K562 (cell line): Measurements from ENCODE around the gene CWF19L2. TPM values are rescaled to one million over a fixed set of nuclear protein-coding genes. Genes with fewer than 3 reads are reported as not detected.

Experiments used
- ATAC-seq: fragments of 200-7000 bp; cut with Tn5 transposase; 3 replicates; pipeline ENCODE4 v1.9.1; 2020; ENCODE audit warnings: moderate library complexity
- BruUV-seq: library from RNA; stranded (reverse); fragments of 400-500 nt; replicated peaks from 2 replicates; lab custom pipeline; 2021; lab: Mats Ljungman, UMichigan
- CTCF ChIA-PET: fragments of 300-600 bp; formaldehyde crosslinking; extraction: SDS; loops from one replicate; lab custom pipeline; 2021; ENCODE audit warnings: low intra/inter-chr PET ratio; lab: Yijun Ruan, JAX
- POLR2A ChIA-PET: fragments of 300-600, 350-650 bp; sonication (Branson Sonifier 250); formaldehyde crosslinking; extraction: SDS; loops from one replicate; lab custom pipeline; 2021; ENCODE audit warnings: antibody characterized with exemption, inconsistent platforms; lab: Yijun Ruan, JAX
- DNase-seq, 4 experiments: peaks; one replicate each; pipeline versions ENCODE4 v3.0.0 to v3.0.0-alpha.2; 2011 to 2018; ENCODE audit warnings: low spot score in 3 of 4, mixed read lengths in 3 of 4; ENCODE audit errors: extremely low read depth in 1 of 4
- FAIRE-seq: peaks from 2 replicates; lab custom pipeline; 2011; peaks lifted over from hg19 to GRCh38; lab: Jason Lieb, UNC
- H2AFZ ChIP-seq: 2 replicates; pipeline ENCODE4 v1.6.0; 2011; ENCODE audit warnings: low read depth, low read length, control low read depth, inconsistent platforms
- H3K27ac ChIP-seq: fragments of 200-600 bp; 3 replicates; pipeline ENCODE4 v1.8.0; 2011; ENCODE audit warnings: low read depth, mild to moderate bottlenecking, control low read depth, inconsistent platforms, low read length, moderate library complexity, mixed read lengths; ENCODE audit errors: extremely low read depth
- H3K27me3 ChIP-seq, 2 experiments: fragments of 300-600 bp in 1 of 2; 2 replicates in 1 of 2; 3 replicates in 1 of 2; pipeline versions ENCODE4 v1.6.0 to v1.8.0; 2011; ENCODE audit warnings: inconsistent platforms in 2 of 2, low read length in 2 of 2, mild to moderate bottlenecking in 1 of 2, mixed read lengths in 1 of 2, moderate library complexity in 1 of 2; ENCODE audit not compliant: control insufficient read depth in 2 of 2, insufficient read depth in 2 of 2
- H3K36me3 ChIP-seq: fragments of 300-600 bp; 3 replicates; pipeline ENCODE4 v1.8.0; 2011; ENCODE audit warnings: mild to moderate bottlenecking, low read length, inconsistent platforms; ENCODE audit not compliant: control insufficient read depth, insufficient read depth
- H3K4me1 ChIP-seq, 2 experiments: fragments of 200-600 bp in 1 of 2; replicated peaks in 1 of 2; 2 replicates in 1 of 2; 3 replicates in 1 of 2; pipeline versions ENCODE4 v1.5.1 to v1.8.0; 2011; ENCODE audit warnings: inconsistent platforms in 2 of 2, low read length in 2 of 2, mild to moderate bottlenecking in 1 of 2, mixed read lengths in 1 of 2, moderate library complexity in 1 of 2; ENCODE audit not compliant: control insufficient read depth in 2 of 2, insufficient read depth in 2 of 2
- H3K4me2 ChIP-seq: 2 replicates; pipeline ENCODE4 v1.6.1; 2011; ENCODE audit warnings: low read length, control low read depth, inconsistent platforms, mixed read lengths; ENCODE audit not compliant: insufficient read depth
- H3K4me3 ChIP-seq: fragments of 200-600 bp; sonication (generic), shearing (Covaris generic); 2 replicates; pipeline ENCODE4 v1.5.1; 2016; ENCODE audit warnings: control low read depth, inconsistent platforms
- H3K79me2 ChIP-seq: fragments of 200-600 bp; 3 replicates; pipeline ENCODE4 v1.8.0; 2011; ENCODE audit warnings: low read length, inconsistent platforms; ENCODE audit not compliant: control insufficient read depth, insufficient read depth
- H3K9ac ChIP-seq, 2 experiments: 2 replicates each; pipeline versions ENCODE4 v1.6.0 to v1.6.1; 2011; ENCODE audit warnings: low read depth in 2 of 2, low read length in 2 of 2, control low read depth in 1 of 2, inconsistent platforms in 1 of 2, mild to moderate bottlenecking in 1 of 2, mixed read lengths in 1 of 2; ENCODE audit not compliant: insufficient read depth in 1 of 2
- H3K9me1 ChIP-seq: one replicate; pipeline ENCODE4 v1.6.0; 2011; ENCODE audit warnings: inconsistent platforms, mild to moderate bottlenecking, low read length, moderate library complexity; ENCODE audit not compliant: control insufficient read depth, insufficient read depth
- H3K9me3 ChIP-seq: replicated peaks from 2 replicates; pipeline ENCODE4 v1.5.1; 2011; ENCODE audit warnings: low read depth, low read length, inconsistent platforms; ENCODE audit not compliant: control insufficient read depth, insufficient read depth
- H4K20me1 ChIP-seq: replicated peaks from 2 replicates; pipeline ENCODE4 v1.6.1; 2011; ENCODE audit warnings: low read length, inconsistent platforms, mixed read lengths; ENCODE audit not compliant: control insufficient read depth, insufficient read depth
- L3MBTL2 ChIP-seq: fragments of 450-650 bp; IDR thresholded peaks from 2 replicates; pipeline ENCODE4 v1.6.1; 2016; ENCODE audit warnings: mild to moderate bottlenecking, moderate library complexity
- LEF1 ChIP-seq: fragments of 450-650 bp; IDR thresholded peaks from 2 replicates; pipeline ENCODE4 v1.6.1; 2016; ENCODE audit warnings: mild to moderate bottlenecking
- NR3C1 ChIP-seq: sonication (generic); formaldehyde crosslinking; IDR thresholded peaks from 2 replicates; pipeline ENCODE4 v1.8.1; 2022; ENCODE audit warnings: missing genetic modification reagents
- POLR2H ChIP-seq: IDR thresholded peaks from 2 replicates; pipeline ENCODE4 v1.6.1; 2016; ENCODE audit warnings: missing genetic modification characterization, low read depth, mild to moderate bottlenecking, control low read depth, missing compliant biosample characterization, moderate library complexity
- SMARCA5 ChIP-seq: fragments of 450-650 bp; IDR thresholded peaks from 2 replicates; pipeline ENCODE4 v1.6.1; 2016
- SRSF1 ChIP-seq: fragments of 200-400 bp; formaldehyde crosslinking; IDR thresholded peaks from 2 replicates; pipeline ENCODE4 v1.6.1; 2017; ENCODE audit warnings: mild to moderate bottlenecking, low read depth, low read length, moderate library complexity
- ZNF175 ChIP-seq: fragments of 200-800 bp; sonication (Bioruptor generic); IDR thresholded peaks from 2 replicates; pipeline ENCODE4 v1.6.1; 2016; ENCODE audit warnings: low read depth, mild to moderate bottlenecking, missing genetic modification characterization, missing compliant biosample characterization
- ZNF76 ChIP-seq: fragments of 250-450 bp; sonication (Bioruptor Pico); IDR thresholded peaks from 2 replicates; pipeline ENCODE4 v1.4.0; 2020; ENCODE audit warnings: mild to moderate bottlenecking, moderate library complexity, borderline replicate concordance
- WGBS: fragments of 100-300 bp; shearing (Covaris generic); methylation state at CpG from one replicate; pipeline ENCODE4 v1.1.6; 2016; ENCODE audit warnings: low coverage, mixed read lengths; ENCODE audit not compliant: insufficient coverage; ENCODE audit errors: missing lambda C conversion rate; 5-methylcytosine and 5-hydroxymethylcytosine counted together
- in situ Hi-C: fragments of 300-500 bp; cut with MboI; formaldehyde crosslinking; loops from 4 replicates; pipeline ENCODE4 v1.15.0; 2018; ENCODE audit warnings: inconsistent platforms, mixed read lengths
- intact Hi-C: fragments of 100-400 bp; cut with micrococcal nuclease; formaldehyde crosslinking; loops from 2 replicates; pipeline ENCODE4 v1.14.2; 2022
- polyA plus RNA-seq, 8 experiments: library from polyadenylated mRNA; depleted of rRNA in 4 of 8; stranded (reverse) in 5 of 8; unstranded in 3 of 8; fragments of >200 nt; fragmentation: Nextera tagmentation in 2 of 8; fragmentation: Illumina TruSeq in 1 of 8; extraction: Ambion mirVana in 2 of 8; extraction: Trizol in 1 of 8; gene quantifications; 2 replicates each; pipeline versions ENCODE4 v1.2.1 to v1.2.3, GENCODE V29; 2011 to 2014; ENCODE audit warnings: inconsistent platforms in 1 of 8, missing spikeins in 1 of 8
- total RNA-seq, 7 experiments: library from RNA; depleted of rRNA in 6 of 7; stranded (reverse); fragments of >200 nt in 6 of 7; fragmentation: Illumina TruSeq in 2 of 7; extraction: Trizol in 2 of 7; gene quantifications; 2 replicates each; pipeline versions ENCODE4 v1.2.1 to v1.2.3, GENCODE V29; 2011 to 2021; ENCODE audit warnings: low replicate concordance in 1 of 7
- TF ChIP-seq, protein P1 (sequence below): sonication (generic); formaldehyde crosslinking; IDR thresholded peaks from 2 replicates; pipeline ENCODE4 v1.5.0; 2020; ENCODE audit warnings: missing genetic modification reagents

CWF19L2 gene
- total and polyA plus RNA-seq, 9 of the 15 experiments (the other 6 are each of a cell fraction or from before 2014, with no cell fraction given): 4.7 to 23.3 (median 10.2) TPM

DNA sequence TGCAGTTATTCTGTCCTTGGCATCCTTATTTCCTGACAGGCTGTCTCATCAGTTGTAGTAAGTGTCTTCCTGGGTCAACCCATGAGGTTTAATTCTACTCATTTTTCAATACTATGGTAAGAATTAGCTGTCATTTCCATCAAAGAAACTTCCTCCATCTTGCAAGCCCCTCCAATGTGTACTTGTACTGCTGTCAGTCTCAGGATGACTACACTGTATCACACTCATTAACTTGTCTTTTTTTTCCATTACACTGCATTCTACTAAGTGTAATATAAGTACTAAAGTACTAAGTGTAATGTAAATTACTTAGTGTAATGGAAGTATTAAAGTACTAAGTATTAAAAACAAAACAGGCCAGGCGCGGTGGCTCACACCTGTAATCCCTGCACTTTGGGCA, 102.8 kb downstream of the CWF19L2 start (continued):
- TF ChIP-seq NR3C1 (CRISPR knock-in tag) (no peak), ZNF76 (no peak), LEF1 (no peak), POLR2H (tag) (no peak), SMARCA5 (no peak)
- TF ChIP-seq, protein P1, sequence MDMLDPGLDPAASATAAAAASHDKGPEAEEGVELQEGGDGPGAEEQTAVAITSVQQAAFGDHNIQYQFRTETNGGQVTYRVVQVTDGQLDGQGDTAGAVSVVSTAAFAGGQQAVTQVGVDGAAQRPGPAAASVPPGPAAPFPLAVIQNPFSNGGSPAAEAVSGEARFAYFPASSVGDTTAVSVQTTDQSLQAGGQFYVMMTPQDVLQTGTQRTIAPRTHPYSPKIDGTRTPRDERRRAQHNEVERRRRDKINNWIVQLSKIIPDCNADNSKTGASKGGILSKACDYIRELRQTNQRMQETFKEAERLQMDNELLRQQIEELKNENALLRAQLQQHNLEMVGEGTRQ (CRISPR knock-in tag): no peak
- TF ChIP-seq, all 486 proteins: peak for 0

DNA sequence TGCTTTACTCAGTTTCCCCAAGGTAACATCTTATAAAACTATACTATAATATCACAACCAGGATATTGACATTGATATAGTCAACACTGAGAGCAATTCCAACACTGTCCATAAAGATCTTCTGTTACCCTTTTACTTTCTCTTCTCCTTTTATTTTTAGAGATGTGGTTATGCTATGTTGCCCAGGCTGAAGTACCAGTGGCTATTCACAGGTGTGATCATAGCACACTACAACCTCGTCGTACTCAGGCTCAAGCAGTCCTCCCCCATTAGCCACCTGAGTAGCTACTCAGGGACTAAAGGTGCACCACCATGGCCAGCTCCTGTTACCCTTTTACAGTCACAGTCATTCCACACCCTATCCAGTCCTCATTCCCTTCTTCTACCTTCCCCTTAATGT, 119.7 kb downstream of the CWF19L2 start:
- no peaks in the 10 kb centered on the region for H3K27me3 ChIP-seq
- intact Hi-C loops: no loop called here
- DNase-seq (no peak), FAIRE-seq (no peak), ATAC-seq (no peak; the same call in 2 of the 3 replicates)
- ChIA-PET POLR2A (no interaction called here), CTCF (no interaction called here)
- no peaks in the 10 kb centered on the region for H3K9me3 ChIP-seq
- peaks cover 4% of the 10 kb centered on the region; the same call in 1 of the 3 replicates for H3K36me3 ChIP-seq
- H3K9ac ChIP-seq: no peak overlapping the region
- H4K20me1 ChIP-seq: no peaks in the 10 kb centered on the region
- in situ Hi-C loops: no loop called here
- no peaks in the 10 kb centered on the region for H3K79me2 ChIP-seq
- 88% methylated on average over 2 of the region's 2 CpGs for WGBS
- H3K9me1 ChIP-seq: no peaks in the 10 kb centered on the region
- no peak for TF ChIP-seq ZNF175 (CRISPR knock-in tag)
- TF ChIP-seq L3MBTL2: no peak
- no peak for TF ChIP-seq SRSF1
- H3K4me1 ChIP-seq: no peaks in the 10 kb centered on the region
- H3K4me3 ChIP-seq: no peak overlapping the region
- H3K4me2 ChIP-seq: no peak overlapping the region
- no peak overlapping the region for H3K27ac ChIP-seq
- no TSS peak for BruUV-seq
- H2AFZ ChIP-seq: no peak overlapping the region
